Measurements from ENCODE around the gene ALDH1L2.

ALDH1L2 gene

DNA sequence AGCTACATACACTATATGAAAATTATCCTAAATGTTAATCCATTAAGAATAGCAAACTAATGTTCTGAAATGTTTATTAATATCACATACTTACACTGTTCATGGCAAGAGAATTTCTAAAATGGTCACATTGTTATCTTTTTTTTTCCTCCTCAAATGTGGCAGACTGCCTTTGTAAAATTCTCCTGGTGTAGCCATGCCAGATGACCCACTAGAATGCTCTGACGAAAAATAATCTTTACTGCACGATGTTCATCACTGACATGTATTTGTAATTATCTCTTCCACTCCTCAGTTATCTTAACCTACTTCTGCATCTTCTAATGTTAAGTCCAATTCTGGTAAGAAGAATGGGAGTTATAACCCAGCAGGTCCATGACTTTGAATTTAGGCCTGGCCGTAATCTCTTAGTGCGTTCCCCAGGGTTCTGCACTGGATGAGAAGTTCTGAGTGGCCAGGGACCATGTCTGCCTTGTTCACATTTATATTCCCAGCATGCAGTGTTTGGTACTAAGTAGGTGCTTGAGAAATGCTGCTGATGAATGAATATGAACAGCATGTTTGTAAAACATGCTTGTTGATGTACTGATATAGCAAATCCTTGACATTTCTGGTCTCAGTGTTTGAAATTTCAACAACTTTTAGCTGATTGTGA is 51.4 kb downstream of the ALDH1L2 start:
- no peak for DNase-seq (ENCODE audit: low read depth in 2 of 2)

DNA sequence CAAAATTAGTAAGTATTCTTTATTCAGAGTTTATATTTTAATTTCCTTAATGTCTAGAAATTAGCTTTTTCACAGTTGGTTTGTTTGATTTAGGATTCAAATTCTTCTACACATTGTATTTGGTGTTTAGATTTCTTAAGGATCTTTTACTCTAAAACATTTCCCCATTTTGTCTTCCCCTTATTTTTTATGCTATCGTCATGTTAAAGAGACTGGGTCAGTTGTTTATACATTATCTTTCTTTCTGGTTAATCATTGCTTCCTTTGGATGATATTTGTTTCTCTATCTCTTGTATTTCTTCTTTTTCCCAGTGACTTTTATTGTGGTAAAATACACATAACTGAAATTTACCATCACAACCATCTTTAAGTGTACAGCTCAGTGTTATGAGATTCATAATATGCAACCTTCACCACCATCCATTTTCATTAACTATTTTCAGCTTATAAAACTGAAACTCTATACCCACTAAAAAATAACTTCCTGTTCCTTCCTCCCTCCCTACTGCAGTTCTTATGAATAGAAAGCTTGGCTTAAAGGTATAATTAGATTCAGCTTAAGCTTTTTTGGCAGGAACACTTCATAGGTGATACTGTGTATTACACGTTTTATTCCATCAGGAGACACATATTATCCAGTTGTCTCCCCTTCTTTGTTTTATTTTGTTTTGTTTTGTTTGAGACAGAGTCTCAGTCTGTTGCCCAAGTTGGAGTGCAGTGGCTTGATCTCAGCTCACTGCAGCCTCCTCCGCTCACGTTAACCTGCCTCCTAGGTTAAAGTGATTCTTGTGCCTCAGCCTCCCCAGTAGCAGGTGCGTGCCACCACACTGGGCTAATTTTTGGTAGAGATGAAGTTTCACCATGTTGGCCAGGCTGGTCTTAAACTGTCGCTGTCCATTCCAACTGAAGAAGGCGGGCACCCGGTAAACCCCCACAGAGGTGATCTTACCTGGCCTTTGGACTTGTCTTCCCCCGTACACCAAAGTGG is 53.1 kb downstream of the ALDH1L2 start:
- no peak for DNase-seq (ENCODE audit: low read depth in 2 of 2)

DNA sequence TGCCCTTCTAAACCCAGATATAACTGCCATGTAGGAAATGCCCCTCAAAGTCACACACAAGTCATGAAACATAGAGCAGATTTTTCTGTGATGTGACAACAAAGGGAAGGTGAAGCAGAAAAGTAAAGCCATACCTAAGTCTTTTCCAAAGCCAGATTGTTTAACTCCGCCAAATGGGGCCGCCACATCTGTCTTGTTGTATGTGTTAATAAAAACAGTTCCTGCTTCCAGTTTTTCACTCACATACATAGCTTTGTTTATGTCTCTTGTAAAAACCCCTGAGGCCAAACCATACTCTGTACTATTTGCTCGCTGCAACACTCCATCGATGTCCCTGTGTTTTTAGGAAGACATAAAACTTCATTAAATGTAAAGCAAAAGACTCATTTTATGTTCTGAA is 57.8 kb downstream of the ALDH1L2 start:
- DNase-seq (ENCODE audit: low read depth in 2 of 2): no peak

DNA sequence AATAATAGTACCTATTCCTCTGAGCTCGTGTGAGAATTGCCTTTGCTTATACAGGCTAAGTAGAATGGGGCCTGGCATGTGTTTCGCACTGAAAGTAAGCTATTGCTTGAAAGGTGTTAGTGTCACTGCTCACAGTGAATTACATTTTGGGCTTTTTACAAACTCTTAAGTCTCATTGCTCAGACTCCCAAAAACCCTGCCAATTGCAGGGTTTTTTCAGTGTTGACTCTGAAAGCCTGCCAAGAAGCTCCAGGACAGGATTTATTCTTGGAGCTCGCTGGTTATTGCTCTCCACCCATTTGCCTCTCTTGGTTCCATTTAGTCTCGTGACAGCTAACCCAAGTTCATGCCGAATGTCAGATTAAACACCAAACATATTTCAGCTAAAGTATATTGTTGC is 58.4 kb downstream of the ALDH1L2 start:
- DNase-seq (ENCODE audit: low read depth in 2 of 2): no peak

DNA sequence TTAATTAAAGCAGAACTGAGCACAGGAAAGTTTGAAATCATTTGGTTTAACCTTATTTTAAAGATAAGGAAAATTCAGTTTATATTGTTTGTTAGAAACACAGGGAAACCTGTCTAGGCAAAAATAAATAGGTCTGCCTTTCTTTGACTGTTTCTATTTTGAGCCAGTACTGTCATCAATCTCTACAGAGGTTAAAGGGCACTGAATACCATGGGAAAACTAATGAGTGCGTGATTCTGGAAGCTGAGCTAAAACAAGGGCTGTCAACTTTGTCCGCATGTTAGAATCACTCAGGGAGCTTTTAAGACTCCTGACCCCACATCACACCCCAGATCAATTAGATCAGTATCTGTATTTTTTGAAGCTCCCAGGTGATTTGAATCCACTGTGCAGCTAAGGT is 59.3 kb downstream of the ALDH1L2 start:
- DNase-seq (ENCODE audit: low read depth in 2 of 2): no peak

DNA sequence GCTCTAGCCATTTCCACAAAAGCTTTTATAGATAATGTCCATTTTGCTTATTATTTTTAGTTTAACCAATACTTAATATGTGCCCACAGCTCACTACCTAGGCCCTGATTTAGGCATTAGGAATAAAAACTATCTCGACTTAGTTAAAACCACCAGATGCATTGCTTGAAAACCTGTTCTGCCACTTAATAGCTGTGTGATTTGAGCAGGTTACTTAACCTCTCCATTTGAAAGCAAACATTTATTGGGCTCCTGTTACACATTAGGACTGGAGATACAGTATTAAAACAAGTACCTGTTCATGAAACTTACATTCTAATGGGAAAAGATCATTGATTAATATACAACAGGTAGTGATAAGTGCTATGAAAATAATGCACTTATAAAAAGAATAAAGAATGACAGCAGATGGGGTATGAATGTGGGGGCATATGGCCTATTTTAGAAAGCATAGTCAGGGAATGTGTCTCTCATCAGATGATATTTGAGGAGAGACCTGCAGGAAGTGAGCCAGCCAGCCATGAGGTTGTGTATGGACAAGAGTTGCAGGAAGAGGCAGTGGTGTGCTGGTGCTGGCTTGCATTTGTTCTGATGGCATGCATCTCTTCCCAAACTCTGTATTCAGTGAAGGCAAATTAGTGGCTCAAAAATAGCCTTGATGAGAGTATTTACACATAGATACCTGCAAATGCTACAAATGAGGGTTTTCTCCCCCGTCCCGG is 63.9 kb downstream of the ALDH1L2 start:
- no peak for DNase-seq (ENCODE audit: low read depth in 2 of 2)

DNA sequence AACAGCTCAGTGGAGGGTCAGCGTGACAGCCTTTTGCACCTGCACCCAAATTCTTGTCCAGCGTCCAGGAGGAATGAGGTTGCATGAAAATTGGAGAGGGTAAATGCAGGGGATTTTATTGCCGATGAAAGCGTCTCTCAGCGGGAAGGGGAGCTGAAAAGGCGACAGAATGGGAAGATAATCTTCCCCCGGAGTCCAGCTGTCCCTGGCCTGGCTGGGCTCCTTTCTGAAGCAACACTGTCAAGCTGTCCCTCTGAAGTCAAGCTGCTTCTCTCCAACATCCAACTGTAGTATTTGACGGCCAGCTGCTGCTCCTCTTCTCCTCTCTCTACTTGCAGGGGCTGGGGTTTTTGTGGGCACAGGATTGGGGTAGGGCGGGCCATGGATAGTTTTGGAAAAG is 65.5 kb downstream of the ALDH1L2 start:
- DNase-seq (ENCODE audit: low read depth in 2 of 2): no peak

DNA sequence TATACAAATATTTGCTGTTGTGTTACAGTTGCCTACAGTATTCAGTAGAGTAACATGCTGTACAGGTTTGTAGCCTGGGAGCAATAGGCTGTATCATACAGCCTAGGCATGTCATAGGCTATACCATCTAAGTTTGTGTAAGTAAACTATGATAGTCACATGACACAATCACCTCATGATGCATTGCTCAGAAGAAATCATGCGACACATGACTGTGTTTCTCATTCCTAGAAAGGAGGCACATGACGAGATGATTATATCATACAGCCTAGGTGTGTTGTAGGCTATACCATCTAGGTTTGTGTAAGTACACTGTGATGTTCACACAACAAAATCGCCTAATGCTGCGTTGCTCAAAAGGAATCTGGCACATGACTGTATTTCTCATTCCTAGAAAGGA is 66.2 kb downstream of the ALDH1L2 start:
- DNase-seq (ENCODE audit: low read depth in 2 of 2): no peak

DNA sequence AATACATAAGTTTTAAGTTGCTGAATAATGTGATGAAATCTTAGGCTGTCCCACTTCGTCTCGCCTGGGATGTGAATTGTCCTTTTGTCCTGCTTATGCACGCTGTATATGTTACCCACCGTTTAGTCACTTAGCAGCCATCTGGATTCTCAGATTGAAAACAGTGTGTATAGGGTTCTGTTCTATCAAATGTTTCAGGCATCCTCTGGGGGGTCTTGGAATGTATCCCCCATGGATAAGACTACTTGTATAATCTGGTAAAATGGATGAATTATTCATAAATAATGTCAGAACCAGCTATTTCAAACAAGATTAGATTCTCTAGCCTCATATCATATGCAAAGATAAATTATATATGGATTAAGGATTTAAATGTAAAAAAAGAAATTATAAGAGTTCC is 68.7 kb downstream of the ALDH1L2 start:
- DNase-seq (ENCODE audit: low read depth in 2 of 2): no peak

DNA sequence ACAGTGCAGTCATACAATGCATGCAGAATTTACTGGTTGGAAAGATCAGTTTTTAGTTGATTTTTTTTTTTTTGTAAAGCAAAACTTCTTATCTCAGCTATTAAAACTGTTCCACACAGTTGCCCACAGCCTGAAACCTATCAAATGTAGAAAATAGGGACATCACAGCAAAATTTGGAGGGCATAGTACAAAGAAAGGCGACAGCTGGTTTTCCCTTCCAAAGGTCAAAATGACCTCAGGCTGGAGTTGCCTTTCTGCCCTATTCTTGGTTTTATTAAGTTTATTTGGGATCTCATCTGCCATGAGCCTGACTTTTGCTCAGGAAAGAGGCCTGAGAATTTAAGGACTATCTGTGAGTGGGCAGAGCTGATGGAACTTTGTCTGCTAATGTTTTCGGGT is 69.7 kb downstream of the ALDH1L2 start:
- no peak for DNase-seq (ENCODE audit: low read depth in 2 of 2)

DNA sequence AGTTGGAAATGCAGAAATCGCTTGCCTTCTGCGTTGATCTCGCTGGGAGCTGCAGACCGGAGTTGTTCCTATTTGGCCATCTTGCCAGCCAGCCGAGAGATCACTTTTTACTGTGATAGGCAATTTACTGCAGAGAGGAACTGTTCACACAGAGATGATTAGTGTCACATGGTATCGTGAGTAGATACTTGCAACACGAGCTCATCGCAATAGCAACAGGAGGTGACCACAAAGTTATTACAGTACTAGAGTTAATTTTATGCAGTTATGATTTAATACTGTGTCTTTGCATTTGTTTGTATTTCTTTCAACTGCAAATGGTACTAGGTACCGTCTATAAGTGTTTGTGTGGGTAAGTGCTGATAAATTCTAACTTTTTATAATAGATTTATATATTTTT is 70.4 kb downstream of the ALDH1L2 start:
- DNase-seq (ENCODE audit: low read depth in 2 of 2): no peak

DNA sequence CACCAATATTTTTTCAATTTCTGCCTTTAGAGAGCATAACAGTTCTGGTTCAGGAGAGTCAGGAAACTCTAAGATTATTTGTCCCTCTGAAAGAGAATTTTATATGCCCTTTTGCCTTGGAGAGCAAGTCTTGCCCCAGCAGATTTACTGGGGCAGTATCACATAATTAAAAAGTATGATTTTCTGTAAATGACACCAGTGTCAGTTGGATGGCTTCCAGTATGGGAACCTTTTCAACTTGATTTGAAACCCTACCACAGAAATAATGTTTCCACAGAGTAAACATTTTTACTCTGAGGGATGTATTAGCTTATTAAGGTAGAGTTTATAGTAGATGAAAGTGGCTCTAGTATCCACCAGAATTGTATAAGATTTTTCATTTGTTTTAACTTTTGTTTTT is 82.8 kb downstream of the ALDH1L2 start:
- no peak for DNase-seq (ENCODE audit: low read depth in 2 of 2)

DNA sequence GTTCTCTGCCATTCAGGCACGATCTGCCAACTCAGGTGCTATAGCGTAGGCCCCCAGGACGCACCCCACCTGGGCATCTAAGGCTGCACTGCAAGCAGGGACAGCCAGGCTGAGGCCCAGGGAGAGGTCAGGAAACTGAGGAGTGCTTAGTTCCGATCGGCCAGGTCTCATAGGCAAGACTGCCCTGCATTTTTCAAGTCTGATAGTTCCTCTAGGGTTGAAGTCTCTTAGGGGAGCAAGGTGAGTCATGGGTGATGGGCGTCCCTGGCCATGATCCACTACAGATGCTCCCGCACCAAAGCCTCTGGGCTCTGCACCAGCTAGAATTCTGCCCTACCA is 84.9 kb downstream of the ALDH1L2 start:
- no peak for DNase-seq (ENCODE audit: low read depth in 2 of 2)

DNA sequence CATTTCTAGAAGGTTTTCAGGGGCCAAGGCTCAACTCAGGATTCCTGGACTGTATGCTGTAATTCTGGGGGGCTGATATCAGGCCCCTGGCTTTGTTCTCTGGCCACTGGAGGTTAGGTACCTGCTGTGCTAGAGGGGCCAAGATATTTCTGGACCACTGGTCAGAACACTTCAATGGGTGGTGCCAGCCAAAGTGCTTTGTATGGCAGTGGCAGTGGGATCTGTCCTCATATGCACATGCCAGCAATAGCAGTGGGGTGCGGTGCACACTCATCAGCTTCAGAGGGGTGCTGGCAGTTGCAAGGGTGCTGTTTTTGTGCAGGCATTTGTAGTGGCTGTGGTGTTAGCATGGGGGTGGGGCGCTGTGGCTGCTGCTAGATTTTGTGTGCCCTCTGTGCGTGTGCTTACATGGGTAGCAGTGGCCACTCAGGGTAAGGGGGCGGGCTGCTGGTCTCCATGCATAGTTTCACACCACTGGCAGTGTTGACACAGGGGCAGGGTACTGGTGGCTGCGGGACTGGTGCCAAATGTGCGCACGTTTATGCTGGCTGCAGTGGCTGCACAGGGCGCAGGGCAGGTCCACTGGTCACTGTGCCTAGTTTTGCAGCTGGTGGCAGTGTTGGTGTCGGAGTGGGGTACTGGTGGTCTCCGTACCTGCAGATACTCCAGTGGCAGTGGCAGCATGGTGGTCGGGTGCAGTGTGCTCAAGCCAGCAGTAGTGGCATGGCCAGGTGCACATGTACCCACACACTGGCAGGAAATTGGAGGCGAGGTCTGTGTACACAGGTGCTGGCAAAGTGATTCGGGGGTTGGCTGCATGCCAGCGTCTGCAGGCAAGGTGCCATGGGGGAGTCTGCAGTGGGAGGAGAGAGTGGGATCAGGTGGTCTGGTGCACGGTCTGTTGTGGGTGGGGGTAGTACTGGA is 85.6 kb downstream of the ALDH1L2 start:
- no peak for DNase-seq (ENCODE audit: low read depth in 2 of 2)

DNA sequence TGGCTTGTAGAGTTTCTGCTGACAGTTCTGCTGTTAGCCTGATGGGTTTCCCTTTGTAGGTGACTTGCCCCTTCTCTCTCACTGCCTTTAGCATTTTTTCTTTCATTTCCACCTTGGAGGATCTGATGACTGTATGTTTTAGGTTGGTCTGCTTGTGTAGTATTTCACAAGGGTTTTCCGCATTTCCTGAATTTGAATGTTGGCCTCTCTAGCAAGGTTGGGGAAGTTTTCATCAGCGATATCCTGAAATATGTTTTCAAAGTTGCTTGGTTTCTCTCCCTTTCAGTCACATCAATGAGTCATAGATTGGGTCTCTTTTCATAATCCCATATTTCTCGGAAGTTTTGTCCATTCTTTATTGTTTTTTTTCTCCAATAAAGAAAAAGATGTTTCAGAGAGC is 86.7 kb downstream of the ALDH1L2 start:
- no peak for DNase-seq (ENCODE audit: low read depth in 2 of 2)

DNA sequence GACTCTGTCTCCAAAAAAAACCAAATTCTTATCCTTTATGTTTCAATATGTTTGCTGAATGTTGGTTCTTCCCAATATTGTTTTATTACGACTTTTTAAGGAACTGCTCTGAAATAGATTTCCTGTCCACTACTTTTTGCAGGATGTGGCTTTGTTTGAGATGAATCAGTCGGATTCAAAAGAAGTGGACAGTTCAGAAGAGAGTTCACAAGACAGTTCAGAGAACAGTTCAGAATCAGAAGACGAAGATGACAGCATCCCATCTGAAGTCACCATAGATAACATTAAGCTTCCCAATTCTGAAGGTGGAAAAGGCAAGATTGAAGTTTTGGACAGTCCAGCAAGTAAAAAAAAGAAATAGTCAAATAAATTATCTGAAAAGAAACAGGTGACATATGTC is 89.9 kb downstream of the ALDH1L2 start:
- no peak for DNase-seq (ENCODE audit: low read depth in 2 of 2)

DNA sequence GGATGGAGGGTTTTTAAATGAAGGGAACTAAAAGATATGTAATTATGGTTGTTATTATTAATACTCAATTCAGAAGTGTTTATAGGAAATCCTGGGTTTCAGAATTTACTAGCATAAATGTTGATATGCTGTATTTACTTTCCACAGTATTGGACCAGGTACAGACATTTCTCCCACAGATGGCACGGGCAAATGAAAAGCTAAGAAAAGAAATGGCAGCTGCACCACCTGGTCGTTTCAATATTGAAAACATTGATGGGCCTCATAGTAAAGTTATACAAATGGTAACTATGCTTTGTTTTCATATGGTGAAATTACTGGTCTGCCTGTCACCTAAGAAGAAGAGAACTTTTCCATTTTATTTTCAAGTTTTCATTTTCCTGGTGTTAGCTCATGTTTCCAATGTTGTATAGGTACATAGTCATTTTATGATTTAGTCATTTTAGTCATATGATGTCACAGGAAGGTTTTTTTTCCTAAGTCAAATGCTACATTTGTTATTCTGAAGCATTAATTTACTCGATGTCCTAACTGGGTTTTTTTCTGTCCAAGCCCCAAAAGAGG is 92.6 kb downstream of the ALDH1L2 start:
- DNase-seq (ENCODE audit: low read depth in 2 of 2): no peak

DNA sequence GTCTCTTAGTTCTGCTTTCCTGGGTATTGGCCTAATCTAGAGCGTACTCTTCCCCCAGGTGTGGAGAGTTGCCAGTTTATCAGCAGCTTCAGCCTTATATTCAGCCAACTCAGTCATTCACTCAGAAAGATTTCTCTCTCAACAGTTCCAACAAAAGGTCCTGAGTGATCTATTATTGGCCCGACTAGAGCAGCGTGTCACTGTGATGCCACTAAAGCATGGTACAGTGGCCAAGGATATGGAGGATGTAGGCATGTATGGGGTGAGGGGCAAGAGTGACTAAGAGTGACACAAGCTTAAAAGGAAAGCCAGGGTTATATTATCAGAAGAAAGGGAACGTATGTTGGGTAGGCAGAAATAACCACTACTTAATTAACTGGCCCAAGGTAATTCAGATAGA is 93.3 kb downstream of the ALDH1L2 start:
- no peak for DNase-seq (ENCODE audit: low read depth in 2 of 2)

DNA sequence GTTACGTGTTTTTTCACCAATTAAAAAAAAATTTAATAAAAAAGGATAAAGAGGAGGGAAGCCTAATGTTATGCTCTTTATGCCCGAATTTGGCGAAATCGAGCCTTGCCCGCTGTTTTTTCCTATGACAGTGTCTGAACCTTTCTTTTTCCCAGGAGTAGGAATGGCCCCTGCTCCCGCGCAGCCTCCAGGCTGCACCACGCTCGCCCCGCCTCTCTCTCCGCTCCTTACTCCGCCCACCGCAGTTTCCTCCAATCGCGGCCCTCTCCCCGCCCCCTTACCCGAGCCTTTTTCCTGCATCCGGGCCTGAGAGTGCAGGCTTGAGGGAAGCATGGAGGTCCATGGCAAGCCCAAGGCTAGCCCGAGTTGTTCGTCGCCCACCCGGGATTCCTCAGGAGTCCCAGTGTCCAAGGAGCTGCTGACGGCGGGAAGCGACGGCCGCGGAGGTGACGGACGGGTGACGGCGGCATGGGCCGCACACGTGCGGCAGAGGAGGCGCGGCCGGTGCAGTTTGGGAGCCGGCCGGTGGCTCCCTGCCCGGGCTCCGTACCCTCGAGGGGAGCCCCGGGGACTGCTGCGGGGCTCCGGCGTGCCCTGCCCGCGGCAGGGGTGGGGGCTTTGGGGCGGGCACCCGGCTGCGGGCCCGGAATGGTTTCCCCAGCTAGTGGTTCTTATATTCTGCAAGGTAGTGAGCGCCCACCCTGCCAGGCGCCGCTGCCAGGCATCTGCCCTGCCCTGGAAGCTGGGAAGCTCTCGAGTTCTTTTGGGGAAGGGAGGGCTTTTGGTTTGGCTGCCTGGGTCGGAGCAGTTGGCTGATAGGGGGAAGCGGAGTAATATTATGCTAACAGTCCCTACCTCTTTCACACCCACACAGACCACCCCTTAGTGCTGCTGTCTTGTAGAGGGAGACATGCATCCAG is 98.0 kb downstream of the ALDH1L2 start, which contains the start of gene NOPCHAP1:
Gene NOPCHAP1, plus strand, starts transcription at position 295 of the 920 bp plus-strand sequence. Its CDS starts 37 bp downstream, at position 332.
- DNase-seq (ENCODE audit: low read depth in 2 of 2): peak; percentile 77 to 78

DNA sequence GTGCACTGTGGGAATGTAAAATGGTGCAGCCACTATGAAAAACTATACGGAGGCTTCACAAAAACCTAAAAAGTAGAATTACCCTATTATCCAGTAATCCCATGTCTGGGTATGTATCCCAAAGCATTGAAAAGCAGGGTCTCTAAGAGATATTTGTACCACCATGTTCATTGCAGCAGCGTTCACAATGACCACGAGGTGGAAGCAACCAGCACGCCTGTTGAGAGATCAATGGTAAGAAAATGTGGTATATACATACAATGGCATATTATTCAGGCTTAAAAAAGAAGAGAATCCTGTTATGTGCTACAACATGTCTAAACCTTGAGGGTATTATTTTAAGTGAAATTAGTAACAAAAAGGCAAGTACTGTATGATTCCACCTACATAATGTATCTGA is 99.1 kb downstream of the ALDH1L2 start:
- no peak for DNase-seq (ENCODE audit: low read depth in 2 of 2)

Measured in stimulated activated CD8-positive, alpha-beta memory T cell treated with anti-CD3 and anti-CD28 coated beads, Interleukin-7, amount 100 ng/mL, for 4 hours (primary cell).